A673 (cell line): Measurements from ENCODE around the gene RUNX2. TPM values are rescaled to one million over a fixed set of nuclear protein-coding genes. Genes with fewer than 3 reads are reported as not detected.

Experiments
- BruUV-seq: library from RNA; stranded (reverse); fragments of 400-500 nt; replicated peaks from 2 replicates; lab custom pipeline; 2021; lab: Mats Ljungman, UMichigan
- CTCF ChIA-PET: fragments of 300-600 bp; sonication (Branson Sonifier 250); formaldehyde crosslinking; loops from one replicate; lab custom pipeline; 2022; ENCODE audit warnings: antibody characterized with exemption; lab: Charles Lee
- POLR2A ChIA-PET: fragments of 300-600 bp; sonication (Branson Sonifier 250); formaldehyde crosslinking; loops from one replicate; lab custom pipeline; 2022; ENCODE audit warnings: antibody characterized with exemption; ENCODE audit not compliant: low non-redundant PET; lab: Charles Lee
- DNase-seq: peaks from one replicate; pipeline ENCODE4 v3.0.0-alpha.2; 2015; ENCODE audit warnings: low spot score
- H3K27ac ChIP-seq: fragments of 200-600 bp; sonication (generic); 2 replicates; pipeline ENCODE4 v1.5.1; 2016; ENCODE audit warnings: mixed run types, low read depth, mild to moderate bottlenecking, mixed read lengths, antibody characterized with exemption, low read length; ENCODE audit not compliant: poor library complexity, severe bottlenecking
- H3K27me3 ChIP-seq: fragments of 200-600 bp; sonication (generic); replicated peaks from 2 replicates; pipeline ENCODE4 v1.6.1; 2017; ENCODE audit warnings: mixed run types, low read depth, mild to moderate bottlenecking, mixed read lengths, antibody characterized with exemption, low read length; ENCODE audit not compliant: insufficient read depth, poor library complexity
- H3K36me3 ChIP-seq: fragments of 200-600 bp; sonication (generic); 2 replicates; pipeline ENCODE4 v1.6.1; 2016; ENCODE audit warnings: mixed run types, mild to moderate bottlenecking, mixed read lengths, antibody characterized with exemption, low read length; ENCODE audit not compliant: insufficient read depth, poor library complexity, severe bottlenecking
- H3K4me1 ChIP-seq: fragments of 200-600 bp; sonication (generic); 2 replicates; pipeline ENCODE4 v1.6.1; 2017; ENCODE audit warnings: mixed run types, mild to moderate bottlenecking, mixed read lengths, antibody characterized with exemption, low read length; ENCODE audit not compliant: insufficient read depth, poor library complexity, severe bottlenecking
- H3K4me3 ChIP-seq: fragments of 200-600 bp; sonication (generic); 2 replicates; pipeline ENCODE4 v1.5.1; 2016; ENCODE audit warnings: low read depth, mixed run types, mild to moderate bottlenecking, mixed read lengths, low read length; ENCODE audit not compliant: poor library complexity, severe bottlenecking
- H3K9me3 ChIP-seq: fragments of 200-600 bp; sonication (generic); 2 replicates; pipeline ENCODE4 v1.6.1; 2016; ENCODE audit warnings: mixed run types, low read depth, mild to moderate bottlenecking, mixed read lengths, antibody characterized with exemption, low read length; ENCODE audit not compliant: poor library complexity, severe bottlenecking
- EZH2 ChIP-seq: fragments of 200-600 bp; sonication (generic); IDR thresholded peaks from 2 replicates; pipeline ENCODE4 v1.6.1; 2017; ENCODE audit warnings: borderline replicate concordance, low read depth, mild to moderate bottlenecking, mixed read lengths, antibody characterized with exemption, low read length; ENCODE audit not compliant: poor library complexity, severe bottlenecking
- intact Hi-C: fragments of 100-400 bp; cut with micrococcal nuclease; formaldehyde crosslinking; loops from one replicate; pipeline ENCODE4 v1.10.0; 2022; ENCODE audit not compliant: unreplicated experiment
- total RNA-seq: library from RNA; stranded (reverse); gene quantifications from 2 replicates; pipeline ENCODE4 v1.2.3, GENCODE V29; 2021
- TF ChIP-seq, protein P1 (sequence below): fragments of 300-800, 200-600 bp; sonication (generic); conservative IDR thresholded peaks from 2 replicates; pipeline ENCODE4 v1.5.1; 2017; ENCODE audit warnings: low read depth, mild to moderate bottlenecking, antibody characterized with exemption, low read length, moderate library complexity, mixed read lengths

RUNX2 gene
- total RNA-seq, 1 experiment from 2014 or later: 4.9 TPM

DNA sequence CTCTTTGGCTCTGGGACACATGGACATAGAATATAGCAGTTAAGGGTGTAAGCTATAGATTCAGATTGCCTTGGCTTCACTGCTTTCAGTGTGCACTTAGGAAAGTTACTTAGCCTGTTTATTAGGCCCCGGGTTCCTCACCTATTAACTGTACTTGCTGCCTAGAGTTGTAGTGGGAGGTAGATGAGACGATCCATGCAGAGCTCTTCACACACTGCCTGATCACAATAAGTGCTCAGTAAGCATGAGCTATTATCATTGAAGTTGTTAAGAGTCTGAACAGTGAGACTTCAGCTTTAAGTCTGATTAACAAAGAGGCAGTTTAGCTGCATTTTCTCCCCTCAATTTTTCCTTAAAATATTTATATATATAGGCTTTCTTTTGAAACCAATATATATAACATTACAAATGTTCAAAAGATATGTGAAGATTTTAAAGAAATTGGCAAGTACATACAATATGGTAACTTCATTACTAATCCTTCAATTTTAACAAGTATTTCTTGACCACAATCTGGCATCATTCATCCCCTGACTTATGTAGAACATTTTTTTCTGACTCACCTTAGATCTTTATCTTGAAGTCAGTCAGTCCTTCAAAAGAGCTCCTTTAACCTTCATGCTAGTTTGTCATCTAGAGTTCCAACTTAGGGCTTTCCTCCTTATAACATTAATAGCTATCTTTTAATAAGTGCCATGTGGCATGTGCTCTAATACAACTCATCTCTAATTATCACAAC lies 70.1 kb downstream of the RUNX2 start:
- TF ChIP-seq EZH2: no peak
- intact Hi-C loops: no loop called here
- no peaks in the 10 kb centered on the region for H3K9me3 ChIP-seq
- no peaks in the 10 kb centered on the region for H3K27me3 ChIP-seq
- H3K4me1 ChIP-seq: peaks cover 3% of the 10 kb centered on the region
- no TSS peak for BruUV-seq
- ChIA-PET CTCF (no interaction called here), POLR2A (no interaction called here)
- no peak for DNase-seq
- no peak overlapping the region for H3K27ac ChIP-seq
- H3K4me3 ChIP-seq: no peak overlapping the region
- H3K36me3 ChIP-seq: no peaks in the 10 kb centered on the region

GRCh38 chr6:45400021-45400420 lies 71.9 kb downstream of the RUNX2 start:
- CTCF ChIA-PET: no interaction called here

GRCh38 chr6:45411959-45412358 lies 83.8 kb downstream of the RUNX2 start:
- DNase-seq: no peak
- no peak overlapping the region for H3K4me3 ChIP-seq
- H3K36me3 ChIP-seq: no peaks in the 10 kb centered on the region
- H3K4me1 ChIP-seq: peaks cover 4% of the 10 kb centered on the region
- BruUV-seq: no TSS peak
- TF ChIP-seq EZH2: no peak
- TF ChIP-seq, protein P1, sequence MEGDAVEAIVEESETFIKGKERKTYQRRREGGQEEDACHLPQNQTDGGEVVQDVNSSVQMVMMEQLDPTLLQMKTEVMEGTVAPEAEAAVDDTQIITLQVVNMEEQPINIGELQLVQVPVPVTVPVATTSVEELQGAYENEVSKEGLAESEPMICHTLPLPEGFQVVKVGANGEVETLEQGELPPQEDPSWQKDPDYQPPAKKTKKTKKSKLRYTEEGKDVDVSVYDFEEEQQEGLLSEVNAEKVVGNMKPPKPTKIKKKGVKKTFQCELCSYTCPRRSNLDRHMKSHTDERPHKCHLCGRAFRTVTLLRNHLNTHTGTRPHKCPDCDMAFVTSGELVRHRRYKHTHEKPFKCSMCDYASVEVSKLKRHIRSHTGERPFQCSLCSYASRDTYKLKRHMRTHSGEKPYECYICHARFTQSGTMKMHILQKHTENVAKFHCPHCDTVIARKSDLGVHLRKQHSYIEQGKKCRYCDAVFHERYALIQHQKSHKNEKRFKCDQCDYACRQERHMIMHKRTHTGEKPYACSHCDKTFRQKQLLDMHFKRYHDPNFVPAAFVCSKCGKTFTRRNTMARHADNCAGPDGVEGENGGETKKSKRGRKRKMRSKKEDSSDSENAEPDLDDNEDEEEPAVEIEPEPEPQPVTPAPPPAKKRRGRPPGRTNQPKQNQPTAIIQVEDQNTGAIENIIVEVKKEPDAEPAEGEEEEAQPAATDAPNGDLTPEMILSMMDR: no peak
- no peak overlapping the region for H3K27ac ChIP-seq
- ChIA-PET POLR2A (no interaction called here), CTCF (no interaction called here)
- H3K27me3 ChIP-seq: no peaks in the 10 kb centered on the region
- intact Hi-C loops: loop anchor here (10.0 kb wide), 1 partner anchor 757 kb away; no protein-coding TSS in a partner anchor
- no peaks in the 10 kb centered on the region for H3K9me3 ChIP-seq

More at GRCh38 chr6:45400021-45400420, 71.9 kb downstream of the RUNX2 start:
- intact Hi-C loops: no loop called here
- Histone ChIP-seq H3K4me1 (peaks cover 3% of the 10 kb centered on the region), H3K36me3 (no peaks in the 10 kb centered on the region), H3K27me3 (no peaks in the 10 kb centered on the region), H3K4me3 (no peak overlapping the region), H3K27ac (no peak overlapping the region), H3K9me3 (no peaks in the 10 kb centered on the region)
- DNase-seq: no peak
- BruUV-seq: no TSS peak
- POLR2A ChIA-PET: no interaction called here
- no peak for TF ChIP-seq EZH2
- TF ChIP-seq, protein P1: no peak
